Erythroblast (primary cell): Measurements from ENCODE around the gene TMEM119.

ENCODE experiments used
- GATA1 ChIP-seq: IDR thresholded peaks from 2 replicates; pipeline ENCODE4 v1.6.1; 2011; ENCODE audit warnings: low read depth, mild to moderate bottlenecking, control low read depth, low read length, moderate library complexity
- POLR2A ChIP-seq: IDR thresholded peaks from 2 replicates; pipeline ENCODE4 v1.6.1; 2011; ENCODE audit warnings: mild to moderate bottlenecking, low read length

DNA sequence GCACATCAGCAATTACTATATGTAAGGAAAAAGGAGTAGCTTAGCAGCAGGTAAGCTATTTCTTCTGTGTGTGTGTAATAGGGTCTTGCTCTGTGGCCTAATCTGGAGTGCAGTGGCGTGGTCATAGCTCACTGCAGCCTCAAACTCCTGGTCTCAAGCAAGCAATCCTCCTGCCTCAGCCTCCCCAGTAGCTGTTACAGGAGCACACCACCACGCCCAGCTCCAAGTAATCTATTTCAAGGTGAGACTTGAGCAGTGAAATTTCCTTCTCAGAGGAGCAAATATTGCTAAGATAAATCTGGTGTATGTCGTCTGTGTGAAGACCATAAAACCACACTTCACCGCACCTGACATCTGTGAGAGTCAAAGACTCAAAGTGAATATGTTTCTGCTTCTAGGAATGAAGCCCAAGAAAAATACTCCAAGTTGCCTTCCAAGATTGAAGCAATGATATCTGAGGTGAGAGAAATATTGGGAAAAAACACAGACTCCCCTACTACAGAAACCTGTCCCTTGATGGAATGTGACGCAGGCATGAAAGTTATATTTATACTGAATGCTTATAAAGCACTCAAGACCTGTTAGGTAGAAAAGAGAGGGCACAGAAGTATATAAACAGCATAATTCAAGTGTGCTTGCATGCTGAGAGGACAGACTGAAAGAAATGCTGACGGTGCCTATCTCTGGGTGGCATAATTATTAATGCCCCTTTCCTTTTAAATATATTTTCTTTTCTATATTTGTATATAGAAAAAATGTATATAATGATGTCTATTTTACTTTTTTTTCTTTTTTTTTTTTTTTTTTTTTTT is 38.3 kb upstream of the TMEM119 start:
- TF ChIP-seq POLR2A (no peak), GATA1 (no peak)
